ENCODE measurements around the gene EEFSEC. TPM values are rescaled to one million over a fixed set of nuclear protein-coding genes. Genes with fewer than 3 reads are reported as not detected.

Gene EEFSEC
- total and polyA plus RNA-seq, 2 of the 8 experiments (the other 6 are each of a cell fraction or from before 2014, with no cell fraction given) = 13.1 to 19.8 TPM

DNA sequence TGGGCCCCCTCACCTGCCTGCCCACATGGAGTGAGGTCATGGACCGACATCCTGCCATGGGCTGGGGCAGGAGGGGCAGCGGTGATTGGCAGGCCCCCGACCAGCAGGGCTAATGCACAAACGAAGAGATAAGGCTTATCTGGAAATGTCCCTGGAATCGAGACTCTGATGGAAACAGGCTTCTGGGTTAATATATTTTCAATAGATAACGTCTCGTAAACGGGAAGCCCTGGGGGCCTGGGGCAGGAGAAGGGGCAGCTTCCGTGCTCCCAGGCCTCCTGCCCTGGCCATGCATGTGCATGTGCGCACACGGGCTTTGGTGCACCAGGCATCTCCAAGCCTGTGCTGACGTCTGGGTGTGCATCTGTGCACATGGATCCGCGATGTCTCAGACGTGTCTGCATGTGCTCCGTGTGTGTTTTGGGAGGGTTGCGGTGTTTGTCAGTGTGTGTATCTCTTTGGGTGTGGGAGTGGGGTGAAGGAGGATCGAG, 258.3 kb downstream of the EEFSEC start:
- no peak overlapping the region for H3K23ac ChIP-seq (ENCODE audit: insufficient read length)
- H3K14ac ChIP-seq (ENCODE audit: insufficient read length) = no peak overlapping the region
- no peak overlapping the region for H2AFZ ChIP-seq (ENCODE audit: low read length)
- no peak overlapping the region for H3K4me3 ChIP-seq (ENCODE audit: extremely low read depth in 1 of 4, insufficient read depth in 2 of 4, low read depth in 3 of 4, low read length in 4 of 4)
- peak overlapping the region; percentile 75; the same call in 1 of the 2 replicates for H2BK12ac ChIP-seq (ENCODE audit: low read depth, low read length)
- H2BK15ac ChIP-seq (ENCODE audit: low read length) = peak overlapping the region; percentile 97
- no peak overlapping the region for H4K8ac ChIP-seq (ENCODE audit: extremely low read depth, insufficient read depth, low read length)
- no peak overlapping the region for H3K56ac ChIP-seq (replicated peaks; ENCODE audit: insufficient read length, low read depth, low read length)
- H4K20me1 ChIP-seq (replicated peaks in 1 of 2; ENCODE audit: control insufficient read depth in 1 of 2, insufficient read depth in 2 of 2, low read length in 2 of 2) = no peaks in the 10 kb centered on the region
- H2BK20ac ChIP-seq (ENCODE audit: low read length) = 0 out of 2 replicates have a peak overlapping the region, but pooled peaks have one; percentile 55
- H3K27me3 ChIP-seq (replicated peaks in 1 of 4; ENCODE audit: control insufficient read depth in 3 of 4, extremely low read depth in 1 of 4, insufficient read depth in 3 of 4, low read length in 3 of 4) = no peaks in the 10 kb centered on the region; a peak in 1 of 7 replicates
- ChIA-PET POLR2A (ENCODE audit: partially characterized antibody) (interaction anchor here (1.0 kb wide), 1 partner anchor 13 kb away, joined by 4 read pairs; no protein-coding TSS in a partner anchor), CTCF (ENCODE audit: partially characterized antibody) (interaction anchor here (1.3 to 3.1 kb wide), 2 partner anchors 13 to 16 kb away, joined by 6 to 21 read pairs; no protein-coding TSS in a partner anchor)
- peaks cover 4% of the 10 kb centered on the region; the same call in 1 of the 2 replicates for H3K23me2 ChIP-seq (ENCODE audit: low read depth, low read length)
- no peak overlapping the region for H3K9ac ChIP-seq (replicated peaks in 1 of 4; ENCODE audit: extremely low read depth in 1 of 4, low read depth in 3 of 4, low read length in 3 of 4)
- peak overlapping the region; percentile 60; the same call in 1 of the 2 replicates for H2BK5ac ChIP-seq (ENCODE audit: low read depth, low read length)
- H3K79me2 ChIP-seq (ENCODE audit: control insufficient read depth in 1 of 2, insufficient read depth in 2 of 2, low read length in 2 of 2) = no peaks in the 10 kb centered on the region
- no peak overlapping the region for H4K5ac ChIP-seq (ENCODE audit: insufficient read length, low read depth, low read length)
- H3K79me1 ChIP-seq (ENCODE audit: low read depth, low read length) = peaks cover 3% of the 10 kb centered on the region; the same call in 1 of the 2 replicates
- no peak overlapping the region for H2BK120ac ChIP-seq (replicated peaks; ENCODE audit: low read depth, low read length)
- no peak overlapping the region for H3K27ac ChIP-seq (ENCODE audit: low read depth, low read length)
- H3K4me2 ChIP-seq (ENCODE audit: insufficient read depth in 1 of 2, low read depth in 2 of 2, low read length in 2 of 2) = no peak overlapping the region
- H2AK5ac ChIP-seq (ENCODE audit: low read depth, low read length) = peak overlapping the region; percentile 90; the same call in 1 of the 2 replicates
- H3K9me3 ChIP-seq (ENCODE audit: insufficient read depth in 2 of 2, low read depth in 1 of 2, low read length in 1 of 2) = no peaks in the 10 kb centered on the region
- peaks cover 0 to 24% (median 19%) of the 10 kb centered on the region in 4 experiments; a peak in 6 of 7 replicates for H3K4me1 ChIP-seq (replicated peaks in 1 of 4; ENCODE audit: control insufficient read depth in 3 of 4, insufficient read depth in 4 of 4, low read length in 3 of 4)
- no peak for DNase-seq (ENCODE audit: low read depth in 1 of 2, low spot score in 2 of 2)
- no peaks in the 10 kb centered on the region for H3K36me3 ChIP-seq (ENCODE audit: control insufficient read depth in 2 of 4, insufficient read depth in 4 of 4, low read length in 3 of 4)
- H3K4ac ChIP-seq (replicated peaks; ENCODE audit: insufficient read length, low read depth, low read length) = peak overlapping the region; percentile 83
- no peak for FAIRE-seq
- H4K91ac ChIP-seq (replicated peaks; ENCODE audit: insufficient read length, low read length) = peak overlapping the region; percentile 51
- no peak overlapping the region; the same call in 1 of the 2 replicates for H3K18ac ChIP-seq (ENCODE audit: extremely low read depth, low read length)
- WGBS, 2 experiments (ENCODE audit: extremely low coverage in 1 of 2, insufficient coverage in 1 of 2, insufficient read length in 1 of 2, insufficient replicate concordance in 2 of 2, low coverage in 1 of 2, low lambda C conversion rate in 2 of 2, missing lambda C conversion rate in 1 of 2) = 89% methylated on average over 15 of the region's 18 CpGs; no CpG with 5 or more reads in 1 of the 2 experiments
- TF ChIP-seq JUN (IDR thresholded peaks at IDR 0.05; ENCODE audit: low read depth, low read length) (no peak), RAD21 (IDR thresholded peaks at IDR 0.05 in 1 of 2, conservative IDR thresholded peaks at IDR 0.05 in 1 of 2; ENCODE audit: low read depth in 2 of 2, low read length in 2 of 2) (no peak), SP1 (IDR thresholded peaks at IDR 0.05; ENCODE audit: low read depth, low read length) (no peak), CHD1 (IDR thresholded peaks at IDR 0.05; ENCODE audit: low read depth, low read length) (no peak), RNF2 (IDR thresholded peaks at IDR 0.05; ENCODE audit: borderline replicate concordance, low read depth, low read length, missing control alignments, poor library complexity, severe bottlenecking) (no peak), GTF2F1 (IDR thresholded peaks at IDR 0.05; ENCODE audit: borderline replicate concordance, low read depth, low read length) (no peak), RBBP5 (IDR thresholded peaks at IDR 0.05; ENCODE audit: borderline replicate concordance, low read depth, low read length) (no peak)
